GM23248 (cell line): ENCODE data around the gene ATP10A.

Source experiments
- EZH2 ChIP-seq: fragments of 200-600 bp; sonication (generic); IDR thresholded peaks from 2 replicates; pipeline ENCODE4 v1.6.1; 2018; ENCODE audit warnings: antibody characterized with exemption, mild to moderate bottlenecking; ENCODE audit not compliant: insufficient read depth, poor library complexity, severe bottlenecking
- EZH2phosphoT487 ChIP-seq: fragments of 200-600 bp; sonication (generic); IDR thresholded peaks from 2 replicates; pipeline ENCODE4 v1.6.1; 2018; ENCODE audit warnings: antibody characterized with exemption, moderate library complexity, mild to moderate bottlenecking, low read depth; ENCODE audit not compliant: insufficient read depth

GRCh38 chr15:25775317-25775912, 87.7 kb downstream of the ATP10A start:
- TF ChIP-seq EZH2 (no peak), EZH2phosphoT487 (0 out of 2 replicates have a peak, but pooled peaks have one; percentile 43)
